GM12872 (cell line): ENCODE results near the gene KCNJ1.

Source experiments
- CTCF ChIP-seq: IDR thresholded peaks from 3 replicates; pipeline ENCODE4 v1.5.1; 2011; ENCODE audit warnings: low read depth, mild to moderate bottlenecking, low read length, moderate library complexity; ENCODE audit not compliant: insufficient read depth

The KCNJ1 gene

GRCh38 chr11:128878455-128878854 is 11.4 kb upstream of the KCNJ1 start:
- no peak for TF ChIP-seq CTCF

- TF ChIP-seq CTCF: no peak
These were observed 10.6 kb upstream of the KCNJ1 start for GRCh38 chr11:128877726-128878125.

GRCh38 chr11:128876133-128876650 is 9.1 kb upstream of the KCNJ1 start:
- no peak for TF ChIP-seq CTCF

GRCh38 chr11:128874427-128874826 is 7.3 kb upstream of the KCNJ1 start:
- TF ChIP-seq CTCF: no peak

GRCh38 chr11:128872594-128872993 is 5.5 kb upstream of the KCNJ1 start:
- TF ChIP-seq CTCF: no peak

GRCh38 chr11:128872094-128872493 is 5.0 kb upstream of the KCNJ1 start:
- TF ChIP-seq CTCF: no peak

GRCh38 chr11:128871168-128871610 is 4.1 kb upstream of the KCNJ1 start:
- TF ChIP-seq CTCF: no peak
